Panc1 (cell line): ENCODE data around the gene FBLN2. TPM values are rescaled to one million over a fixed set of nuclear protein-coding genes. Genes with fewer than 3 reads are reported as not detected.

Experiments
- ATAC-seq: fragments of 200-7000 bp; cut with Tn5 transposase; 2 replicates; pipeline ENCODE4 v1.9.1; 2020; ENCODE audit warnings: mild to moderate bottlenecking, moderate library complexity
- BruUV-seq: library from RNA; stranded (reverse); fragments of 400-500 nt; replicated peaks from 2 replicates; lab custom pipeline; 2021; lab: Mats Ljungman, UMichigan
- CTCF ChIA-PET: fragments of 300-600 bp; sonication (Branson Sonifier 250); formaldehyde crosslinking; loops from one replicate; lab custom pipeline; 2022; ENCODE audit warnings: antibody characterized with exemption; lab: Charles Lee
- POLR2A ChIA-PET: fragments of 300-600 bp; sonication (Branson Sonifier 250); formaldehyde crosslinking; loops from one replicate; lab custom pipeline; 2022; ENCODE audit warnings: antibody characterized with exemption; lab: Charles Lee
- DNase-seq: peaks from one replicate; pipeline ENCODE4 v3.0.0-alpha.2; 2010; ENCODE audit warnings: low read depth, low spot score
- H3K27ac ChIP-seq: 2 replicates; pipeline ENCODE4 v1.5.1; 2011; ENCODE audit warnings: mild to moderate bottlenecking, low read length, inconsistent platforms
- H3K27me3 ChIP-seq: fragments of 200-500 bp; sonication (Bioruptor generic); 2 replicates; pipeline ENCODE4 v1.6.0; 2014; ENCODE audit warnings: low read length, inconsistent platforms; ENCODE audit not compliant: control insufficient read depth, insufficient read depth
- H3K36me3 ChIP-seq: fragments of 200-500 bp; sonication (Bioruptor generic); 2 replicates; pipeline ENCODE4 v1.5.1; 2014; ENCODE audit warnings: inconsistent platforms, mild to moderate bottlenecking, low read length, moderate library complexity; ENCODE audit not compliant: control insufficient read depth, insufficient read depth
- H3K4me1 ChIP-seq: 2 replicates; pipeline ENCODE4 v1.5.1; 2011; ENCODE audit warnings: inconsistent platforms, mild to moderate bottlenecking, low read length, moderate library complexity; ENCODE audit not compliant: control insufficient read depth, insufficient read depth
- H3K4me3 ChIP-seq, 2 experiments: 2 replicates each; pipeline ENCODE4 v1.5.1; 2011 to 2012; ENCODE audit warnings: low read depth in 2 of 2, low read length in 2 of 2, mild to moderate bottlenecking in 2 of 2, inconsistent platforms in 1 of 2, moderate library complexity in 1 of 2
- H3K9me3 ChIP-seq: fragments of 200-500 bp; sonication (Bioruptor generic); 2 replicates; pipeline ENCODE4 v1.5.1; 2014; ENCODE audit warnings: low read depth, mild to moderate bottlenecking, inconsistent platforms, low read length, moderate library complexity; ENCODE audit not compliant: control insufficient read depth, insufficient read depth
- POLR2AphosphoS5 ChIP-seq: IDR thresholded peaks from 2 replicates; pipeline ENCODE4 v1.6.1; 2012; ENCODE audit warnings: mild to moderate bottlenecking, low read depth, low read length, moderate library complexity
- REST ChIP-seq, 2 experiments: IDR thresholded peaks; 2 replicates each; pipeline ENCODE4 v1.6.1; 2011 to 2012; ENCODE audit warnings: low read depth in 2 of 2, control low read depth in 1 of 2, low read length in 1 of 2, mild to moderate bottlenecking in 1 of 2, moderate library complexity in 1 of 2; ENCODE audit not compliant: insufficient read depth in 1 of 2
- SIN3A ChIP-seq: IDR thresholded peaks from 2 replicates; pipeline ENCODE4 v1.6.1; 2012; ENCODE audit warnings: low read depth, mild to moderate bottlenecking, low read length, moderate library complexity, borderline replicate concordance; ENCODE audit not compliant: insufficient read depth
- TCF7L2 ChIP-seq: IDR thresholded peaks from 2 replicates; pipeline ENCODE4 v1.6.1; 2011; ENCODE audit warnings: mild to moderate bottlenecking, low read depth, low read length, inconsistent platforms
- in situ Hi-C: cut with HindIII; loops from 2 replicates; pipeline ENCODE4 v1.10.0; 2016; ENCODE audit warnings: low sequenced_read_pairs, low pct_unique_long_range_greater_than_20kb
- intact Hi-C: fragments of 100-400 bp; cut with micrococcal nuclease; formaldehyde crosslinking; loops from one replicate; pipeline ENCODE4 v1.10.0; 2022; ENCODE audit not compliant: unreplicated experiment
- total RNA-seq: library from RNA; stranded (reverse); gene quantifications from one replicate; pipeline ENCODE4 v1.2.1, GENCODE V29; 2021; ENCODE audit not compliant: unreplicated experiment
- TF ChIP-seq, protein P1 (sequence below): fragments of 450-650 bp; IDR thresholded peaks from 2 replicates; pipeline ENCODE4 v1.5.1; 2017; ENCODE audit warnings: mild to moderate bottlenecking

Gene FBLN2
- total RNA-seq, 1 experiment from 2014 or later: 0.44 TPM

GRCh38 chr3:13674538-13675185 is 125.7 kb downstream of the FBLN2 start:
- no peaks in the 10 kb centered on the region for H3K9me3 ChIP-seq
- ChIA-PET POLR2A (no interaction called here), CTCF (no interaction called here)
- no peak overlapping the region for H3K27ac ChIP-seq
- intact Hi-C loops: no loop called here
- H3K27me3 ChIP-seq: peaks cover 2% of the 10 kb centered on the region; the same call in 1 of the 2 replicates
- in situ Hi-C loops: no loop called here
- ATAC-seq (no peak), DNase-seq (no peak)
- H3K4me3 ChIP-seq: no peak overlapping the region
- TF ChIP-seq, protein P1, sequence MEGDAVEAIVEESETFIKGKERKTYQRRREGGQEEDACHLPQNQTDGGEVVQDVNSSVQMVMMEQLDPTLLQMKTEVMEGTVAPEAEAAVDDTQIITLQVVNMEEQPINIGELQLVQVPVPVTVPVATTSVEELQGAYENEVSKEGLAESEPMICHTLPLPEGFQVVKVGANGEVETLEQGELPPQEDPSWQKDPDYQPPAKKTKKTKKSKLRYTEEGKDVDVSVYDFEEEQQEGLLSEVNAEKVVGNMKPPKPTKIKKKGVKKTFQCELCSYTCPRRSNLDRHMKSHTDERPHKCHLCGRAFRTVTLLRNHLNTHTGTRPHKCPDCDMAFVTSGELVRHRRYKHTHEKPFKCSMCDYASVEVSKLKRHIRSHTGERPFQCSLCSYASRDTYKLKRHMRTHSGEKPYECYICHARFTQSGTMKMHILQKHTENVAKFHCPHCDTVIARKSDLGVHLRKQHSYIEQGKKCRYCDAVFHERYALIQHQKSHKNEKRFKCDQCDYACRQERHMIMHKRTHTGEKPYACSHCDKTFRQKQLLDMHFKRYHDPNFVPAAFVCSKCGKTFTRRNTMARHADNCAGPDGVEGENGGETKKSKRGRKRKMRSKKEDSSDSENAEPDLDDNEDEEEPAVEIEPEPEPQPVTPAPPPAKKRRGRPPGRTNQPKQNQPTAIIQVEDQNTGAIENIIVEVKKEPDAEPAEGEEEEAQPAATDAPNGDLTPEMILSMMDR: no peak
- no peak for TF ChIP-seq SIN3A
- TF ChIP-seq TCF7L2: no peak
- TF ChIP-seq POLR2AphosphoS5: no peak
- no peak for TF ChIP-seq REST (IDR thresholded peaks at IDR 0.05; ENCODE audit: insufficient read depth in 1 of 2, low read depth in 2 of 2, low read length in 1 of 2)
- BruUV-seq: no TSS peak
- H3K36me3 ChIP-seq: no peaks in the 10 kb centered on the region
- H3K4me1 ChIP-seq: no peaks in the 10 kb centered on the region

DNA sequence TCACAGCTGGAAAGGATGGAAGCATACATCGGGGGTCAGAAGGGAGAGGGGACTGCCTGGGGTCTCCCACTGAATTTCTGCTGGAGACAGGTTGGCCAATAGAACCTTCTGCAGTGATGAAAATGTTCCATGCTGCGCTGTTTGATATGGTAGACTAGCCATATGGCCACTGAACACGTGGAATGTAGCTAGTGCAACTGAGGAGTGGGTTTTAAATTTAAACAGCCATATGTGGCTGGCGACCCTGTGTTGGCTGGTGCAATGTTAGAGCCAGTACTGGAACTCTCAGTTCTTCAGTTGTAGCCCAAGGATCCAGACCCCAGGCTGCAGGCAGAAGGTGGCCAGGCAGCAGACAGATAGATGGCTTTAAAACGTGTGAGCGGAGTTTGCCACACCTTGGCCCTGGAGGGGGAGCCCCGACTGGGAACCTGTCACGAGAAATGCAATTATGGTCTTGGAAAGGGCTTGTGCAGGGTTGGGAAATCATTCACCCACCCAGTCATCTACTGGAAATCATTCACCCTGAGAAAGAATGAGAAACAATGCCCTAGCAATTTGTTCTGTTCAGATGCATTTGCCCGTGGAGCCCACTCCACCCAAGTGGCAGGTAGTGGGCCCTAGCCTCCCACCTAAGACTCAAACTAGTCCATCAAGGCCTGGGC is 127.6 kb downstream of the FBLN2 start:
- no peak overlapping the region for H3K4me3 ChIP-seq
- TF ChIP-seq REST (IDR thresholded peaks at IDR 0.05; ENCODE audit: insufficient read depth in 1 of 2, low read depth in 2 of 2, low read length in 1 of 2): no peak
- BruUV-seq: no TSS peak
- no peak for DNase-seq
- no peaks in the 10 kb centered on the region for H3K9me3 ChIP-seq
- intact Hi-C loops (no loop called here), in situ Hi-C loops (no loop called here)
- H3K4me1 ChIP-seq: no peaks in the 10 kb centered on the region
- H3K36me3 ChIP-seq: no peaks in the 10 kb centered on the region
- POLR2A ChIA-PET: no interaction called here
- H3K27me3 ChIP-seq: peaks cover 2% of the 10 kb centered on the region; the same call in 1 of the 2 replicates
- CTCF ChIA-PET: no interaction called here
- no peak for ATAC-seq
- H3K27ac ChIP-seq: no peak overlapping the region
